NCI-H82 treated with DMSO at 0.1 percent for 48 hours (cell line): ENCODE results near the gene CHMP3.
"Not testable (repeated sequence)": the region's sequence is repeated elsewhere in the genome, so short reads cannot be mapped to it uniquely, and the experiment has no call there.

Experiments used
- DNase-seq: peaks from one replicate; lab custom pipeline; 2025; ENCODE audit not compliant: unreplicated experiment; lab: John Stamatoyannopoulos, UW

CHMP3 gene

GRCh38 chr2:86549963-86550725 is 13.1 kb downstream of the CHMP3 start:
- not testable (repeated sequence) for DNase-seq

- not testable (repeated sequence) for DNase-seq
These were observed 13.8 kb downstream of the CHMP3 start for GRCh38 chr2:86549440-86549839.

- DNase-seq, result not testable (repeated sequence)
These were observed 14.3 kb downstream of the CHMP3 start for GRCh38 chr2:86548913-86549396.

- DNase-seq, result peak; percentile 8
These were observed 14.9 kb downstream of the CHMP3 start for GRCh38 chr2:86548165-86548912.

GRCh38 chr2:86545296-86545924 is 17.8 kb downstream of the CHMP3 start:
- not testable (repeated sequence) for DNase-seq

GRCh38 chr2:86544278-86545099 is 18.8 kb downstream of the CHMP3 start:
- DNase-seq, result not testable (repeated sequence)

- no peak for DNase-seq
These were observed 19.4 kb downstream of the CHMP3 start for GRCh38 chr2:86543793-86544192.

GRCh38 chr2:86543335-86543734 is 19.9 kb downstream of the CHMP3 start:
- no peak for DNase-seq

- no peak for DNase-seq
These were observed 20.4 kb downstream of the CHMP3 start for GRCh38 chr2:86542814-86543213.

- no peak for DNase-seq
These were observed 21.9 kb downstream of the CHMP3 start for GRCh38 chr2:86541334-86541733.

- no peak for DNase-seq
These were observed 29.7 kb downstream of the CHMP3 start for GRCh38 chr2:86533589-86533988.

GRCh38 chr2:86525421-86526340 is 37.6 kb downstream of the CHMP3 start:
- DNase-seq, result no peak

- DNase-seq, result no peak
These were observed 39.8 kb downstream of the CHMP3 start for GRCh38 chr2:86523491-86523890.

GRCh38 chr2:86522711-86523110 is 40.5 kb downstream of the CHMP3 start:
- no peak for DNase-seq

GRCh38 chr2:86521922-86522321 is 41.3 kb downstream of the CHMP3 start:
- DNase-seq, result no peak

GRCh38 chr2:86520153-86520552 is 43.1 kb downstream of the CHMP3 start:
- DNase-seq, result no peak

- DNase-seq, result no peak
These were observed 43.9 kb downstream of the CHMP3 start for GRCh38 chr2:86519349-86519748.

GRCh38 chr2:86518481-86518880 is 44.8 kb downstream of the CHMP3 start:
- DNase-seq, result peak; percentile 2

- no peak for DNase-seq
These were observed 49.1 kb downstream of the CHMP3 start for GRCh38 chr2:86513948-86514660.
